GM19438 (cell line): ENCODE measurements around the gene RASA4B.
A peak's percentile ranks its signal among the peaks of the same experiment; 100 is the strongest.
"Not testable (repeated sequence)": the region's sequence is repeated elsewhere in the genome, so short reads cannot be mapped to it uniquely, and the experiment has no call there.

ENCODE experiments used
- ATAC-seq: cut with Tn5 transposase; IDR thresholded peaks from one replicate; pipeline ENCODE4 v1.9.1; 2021; ENCODE audit warnings: low read depth; ENCODE audit not compliant: unreplicated experiment

RASA4B gene

DNA sequence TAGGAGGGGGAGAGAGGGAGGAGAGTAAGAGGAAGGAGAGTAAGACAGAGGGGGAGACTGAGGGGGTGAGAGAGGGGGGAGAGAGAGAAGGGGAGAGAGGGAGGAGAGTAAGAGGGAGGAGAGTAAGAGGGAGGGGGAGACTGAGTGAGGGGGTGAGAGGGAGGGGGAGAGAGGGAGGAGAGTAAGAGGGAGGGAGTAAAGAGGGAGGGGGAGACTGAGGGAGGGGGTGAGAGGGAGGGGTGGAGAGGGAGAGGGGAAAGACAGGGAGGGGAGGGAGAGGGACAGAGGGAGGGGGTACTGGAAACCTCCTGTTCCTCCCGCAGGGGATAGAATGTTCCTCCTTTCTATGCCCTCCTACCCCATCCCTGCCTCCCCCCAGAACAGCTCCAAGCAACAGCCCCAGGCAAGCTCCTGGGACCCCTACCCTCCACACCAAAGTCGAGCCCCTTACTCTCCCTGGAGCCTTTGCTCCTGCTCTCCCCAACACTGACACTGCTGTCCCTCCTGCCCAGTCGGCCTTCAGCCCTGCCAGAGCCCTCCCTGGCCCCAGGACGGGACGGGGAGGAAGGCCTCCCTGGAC is 4.8 kb downstream of the RASA4B start:
- not testable (repeated sequence) for ATAC-seq

DNA sequence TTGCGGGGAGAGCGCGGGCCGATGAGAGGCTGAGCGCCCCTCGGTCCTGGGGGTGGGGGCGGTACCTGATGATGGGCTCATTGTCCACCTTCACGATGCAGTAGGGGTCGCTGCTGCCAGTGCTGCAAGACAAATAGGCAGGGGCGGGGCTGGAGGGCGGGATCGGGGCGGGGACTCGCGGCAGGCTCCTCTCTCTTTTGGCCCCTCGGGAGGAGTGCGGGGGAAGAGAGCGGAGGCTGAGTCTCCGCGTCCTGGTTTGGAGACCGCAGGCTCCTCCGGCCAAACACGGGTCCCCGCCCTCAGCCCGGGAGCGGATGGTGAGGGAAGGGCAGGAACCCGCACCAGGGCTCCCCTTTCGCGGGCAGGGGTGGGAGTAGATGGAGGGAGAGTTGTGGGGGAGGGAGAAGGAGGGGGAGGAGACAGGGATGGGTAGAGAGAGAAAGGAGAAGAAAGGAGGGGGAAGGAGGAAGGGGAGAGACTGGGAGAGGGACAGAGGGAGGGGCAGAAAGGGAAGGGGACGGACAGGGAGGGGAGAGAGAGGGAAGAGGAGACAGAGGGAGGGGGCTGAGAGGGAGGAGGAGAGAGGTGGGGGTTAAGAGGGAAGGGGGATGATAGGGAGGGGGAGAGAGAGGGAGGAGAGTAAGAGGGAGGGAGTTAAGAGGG is 5.6 kb downstream of the RASA4B start:
- ATAC-seq: peak; percentile 32

DNA sequence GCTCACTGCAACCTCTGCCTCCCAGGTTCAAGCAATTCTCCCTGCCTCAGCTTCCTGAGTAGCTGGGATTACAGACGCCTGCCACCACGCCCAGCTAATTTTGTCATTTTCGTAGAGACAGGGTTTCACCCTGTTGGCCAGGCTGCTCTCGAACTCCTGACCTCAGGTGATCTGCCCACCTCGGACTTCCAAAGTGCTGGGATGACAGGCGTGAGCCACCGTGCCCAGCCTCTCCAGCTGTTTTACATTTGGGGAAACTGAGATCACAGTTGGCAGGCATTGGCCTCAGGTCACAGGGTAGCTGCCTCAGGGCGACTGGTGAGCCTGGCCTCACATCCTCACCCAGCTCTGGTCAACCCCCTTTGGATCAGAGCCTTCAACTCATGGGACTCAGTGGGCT is 7.0 kb downstream of the RASA4B start:
- ATAC-seq: not testable (repeated sequence)

DNA sequence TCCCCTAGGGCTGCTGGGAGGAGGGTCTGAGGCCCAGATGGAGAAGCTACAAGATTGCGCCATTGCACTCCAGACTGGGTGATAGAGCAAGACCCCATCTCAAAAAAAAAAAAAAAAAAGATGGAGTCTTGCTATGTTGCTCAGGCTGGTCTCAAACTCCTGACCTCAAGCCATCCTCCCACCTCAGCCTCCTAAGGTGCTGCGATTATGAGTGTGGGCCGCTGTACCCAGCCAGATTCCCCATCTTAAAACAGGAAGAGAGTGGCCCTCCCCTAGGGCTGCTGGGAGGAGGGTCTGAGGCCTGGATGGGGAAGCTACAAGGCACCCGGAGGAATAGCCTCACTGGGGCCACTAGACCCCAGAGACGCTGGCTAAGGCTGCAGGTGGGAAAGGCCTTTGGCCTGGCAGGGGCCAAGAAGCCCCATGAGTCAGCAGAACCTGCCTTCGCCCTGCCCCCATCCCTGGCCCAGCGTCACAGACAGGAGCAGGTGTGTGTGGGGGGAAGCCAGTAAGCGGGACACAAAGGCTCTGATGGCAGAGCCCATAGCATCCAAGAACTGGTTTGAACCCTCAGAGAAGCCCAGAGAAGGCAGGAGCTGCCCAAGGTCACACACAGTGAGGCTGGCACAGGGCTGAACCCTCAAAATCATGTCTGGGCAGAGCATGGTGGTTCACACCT is 10.0 kb downstream of the RASA4B start:
- ATAC-seq: not testable (repeated sequence)

DNA sequence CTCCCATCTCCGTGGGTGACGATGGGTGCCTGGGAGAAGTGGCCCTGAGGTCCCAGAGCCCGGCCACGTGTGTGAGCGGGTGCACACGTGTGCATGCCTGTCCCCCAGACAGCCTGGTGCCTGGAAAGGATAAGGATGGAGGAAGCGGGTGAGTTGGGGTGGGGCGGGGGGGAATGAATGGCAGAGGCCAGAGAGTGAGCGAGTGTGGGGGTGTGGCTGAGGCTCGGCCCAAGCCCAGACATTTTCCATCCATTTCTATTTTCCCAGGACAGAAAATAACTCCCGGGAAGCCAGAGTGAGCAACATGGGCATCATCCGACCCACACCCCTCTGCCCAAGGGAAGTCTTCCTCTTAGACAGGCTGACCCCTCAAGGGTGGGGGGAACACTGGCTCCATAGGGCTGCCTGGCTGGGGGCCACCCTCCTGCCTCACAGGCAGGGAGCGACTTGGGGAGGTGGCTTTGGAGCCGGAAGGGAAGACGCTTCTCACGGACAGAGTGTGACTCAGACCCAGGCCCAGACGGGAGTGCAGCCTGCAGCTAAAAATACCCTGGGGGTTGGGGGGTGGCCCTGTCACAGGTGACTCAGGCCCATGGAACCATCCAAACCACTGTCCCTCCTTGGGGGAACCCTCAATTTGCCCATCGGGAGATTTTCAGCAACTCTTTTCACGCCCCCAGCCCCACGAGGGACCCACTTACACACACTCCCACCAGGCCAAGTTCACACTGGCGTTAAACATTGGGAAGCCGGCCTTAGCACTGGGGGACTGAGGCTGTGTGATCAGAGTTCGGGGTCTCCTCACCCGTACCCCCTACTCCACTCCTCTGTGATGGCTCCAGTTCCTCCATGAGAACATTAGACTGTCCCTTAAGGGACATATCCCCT is 12.0 kb downstream of the RASA4B start:
- ATAC-seq: not testable (repeated sequence)

DNA sequence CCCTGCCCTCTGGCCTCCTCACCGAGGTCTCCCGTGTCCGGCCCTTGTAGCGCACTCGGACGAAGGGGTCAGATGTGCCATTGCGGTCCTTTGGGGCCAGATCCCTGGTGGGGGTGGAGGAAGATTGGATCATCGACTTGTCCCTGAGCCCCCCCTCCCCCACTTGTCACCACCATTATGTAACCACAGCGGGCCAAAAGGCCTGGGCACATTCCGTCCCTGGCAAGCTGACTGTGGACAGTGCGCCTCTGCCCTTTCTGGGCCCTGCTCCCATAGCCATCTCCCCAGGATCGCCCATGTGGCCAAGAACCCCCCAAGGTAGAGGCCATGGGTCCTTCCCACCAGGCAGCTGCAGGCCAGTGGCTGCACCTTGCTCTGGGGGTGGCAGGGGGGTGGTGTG is 14.4 kb downstream of the RASA4B start:
- ATAC-seq: not testable (repeated sequence)

DNA sequence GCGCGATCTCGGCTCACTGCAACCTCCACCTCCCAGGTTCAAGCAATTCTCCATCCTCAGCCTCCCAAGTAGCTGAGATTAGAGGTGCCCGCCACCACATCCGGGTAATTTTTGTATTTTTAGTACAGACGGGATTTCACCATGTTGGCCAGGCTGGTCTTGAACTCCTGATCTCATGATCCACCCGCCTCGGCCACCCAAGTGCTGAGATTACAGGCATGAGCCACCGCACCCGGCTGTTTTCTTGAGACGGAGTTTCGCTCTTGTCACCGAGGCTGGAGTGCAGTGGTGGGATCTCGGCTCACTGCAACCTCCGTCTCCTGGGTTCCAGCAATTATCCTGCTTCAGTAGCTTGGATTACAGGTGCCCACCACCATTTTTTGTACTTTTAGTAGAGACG is 19.3 kb downstream of the RASA4B start:
- not testable (repeated sequence) for ATAC-seq

DNA sequence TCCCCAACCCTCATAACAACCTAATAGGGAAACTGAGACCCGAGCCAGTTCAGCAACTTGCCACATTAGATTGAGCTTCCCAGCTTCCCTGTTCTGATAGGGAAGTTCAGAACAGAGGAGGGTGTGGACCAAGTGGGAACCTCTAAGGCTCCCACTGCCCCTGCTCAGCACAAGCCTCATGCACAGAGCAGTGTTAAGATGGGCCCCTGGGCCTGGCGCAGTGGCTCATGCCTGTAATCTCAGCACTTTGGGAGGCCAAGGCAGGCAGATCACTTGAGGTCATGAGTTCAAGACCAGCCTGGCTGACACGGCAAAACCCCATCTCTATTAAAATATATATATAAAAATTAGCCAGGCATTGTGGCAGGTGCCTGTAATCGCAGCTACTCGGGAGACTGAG is 20.3 kb downstream of the RASA4B start:
- not testable (repeated sequence) for ATAC-seq

DNA sequence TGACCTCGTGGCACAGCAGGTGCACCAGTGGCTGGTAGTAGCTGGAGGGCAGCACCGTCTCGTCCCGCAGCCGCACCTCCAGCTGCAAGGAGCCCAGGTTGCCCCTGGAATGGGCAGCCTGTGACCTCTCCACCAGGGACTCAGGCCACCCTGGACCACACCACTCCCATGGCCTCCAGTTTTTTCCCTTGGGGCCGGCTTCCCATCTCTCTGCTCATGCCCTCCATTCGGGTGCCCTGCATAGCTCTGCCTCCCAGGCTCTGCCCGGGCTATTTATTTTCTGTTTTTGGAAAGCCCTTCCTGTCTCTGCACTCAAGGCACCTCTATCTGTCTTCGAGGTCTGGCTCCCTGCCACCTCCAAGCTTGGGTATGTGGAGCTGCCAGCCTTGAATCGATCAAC is 20.7 kb downstream of the RASA4B start:
- not testable (repeated sequence) for ATAC-seq

DNA sequence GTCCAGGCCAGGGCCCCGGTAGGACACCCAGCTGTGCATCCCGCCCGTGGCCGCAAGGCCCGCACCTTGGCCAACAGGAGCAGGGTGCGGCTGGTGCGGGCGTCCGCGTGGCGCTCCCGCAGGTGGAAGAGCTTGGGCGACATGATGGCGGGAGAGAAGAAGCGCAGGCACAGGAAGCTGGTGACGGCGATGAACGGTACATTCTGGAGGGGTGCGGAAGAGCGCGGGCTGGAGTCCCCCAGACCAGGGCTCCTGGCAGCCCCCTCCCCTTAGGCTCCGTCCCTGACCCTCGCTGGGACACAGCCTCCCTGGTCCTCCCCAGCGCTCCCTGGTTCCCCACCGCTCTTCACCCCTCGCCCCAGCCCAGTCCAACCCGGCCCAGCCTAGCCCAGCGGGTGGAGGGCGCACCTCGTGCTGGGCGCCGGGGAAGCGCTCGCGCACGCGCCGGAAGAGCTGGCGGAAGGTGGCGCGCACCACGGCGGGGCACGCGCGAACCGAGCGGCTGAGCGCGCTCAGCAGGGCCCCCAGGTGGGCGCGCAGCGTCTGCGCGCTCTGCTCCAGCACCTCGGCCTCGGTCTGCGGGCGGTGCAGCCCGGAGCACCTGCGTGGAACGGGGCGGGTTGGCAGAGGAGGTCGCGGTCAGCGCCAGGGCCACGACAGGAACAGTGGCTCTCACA is 23.0 kb downstream of the RASA4B start:
- peak; percentile 56 for ATAC-seq

DNA sequence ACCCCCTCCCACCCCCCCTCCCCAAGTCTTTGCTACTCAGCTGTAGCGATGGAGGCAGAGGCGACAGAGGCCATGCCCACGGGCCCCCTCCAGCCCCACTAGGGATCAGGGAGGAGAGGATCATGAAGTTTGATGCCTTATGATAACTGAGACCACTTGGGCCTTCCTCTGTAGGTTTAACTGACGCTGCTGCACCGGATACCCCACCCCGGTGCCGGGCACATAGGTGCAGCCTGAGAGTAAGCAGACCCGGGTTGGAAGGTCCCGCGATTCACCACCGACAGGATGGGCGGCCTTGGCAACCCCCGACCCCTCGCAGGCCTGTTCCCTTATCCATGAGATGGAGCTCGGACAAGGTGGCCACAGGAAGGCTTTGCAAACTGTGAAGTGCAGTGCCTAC is 23.6 kb downstream of the RASA4B start:
- ATAC-seq: peak; percentile 7

DNA sequence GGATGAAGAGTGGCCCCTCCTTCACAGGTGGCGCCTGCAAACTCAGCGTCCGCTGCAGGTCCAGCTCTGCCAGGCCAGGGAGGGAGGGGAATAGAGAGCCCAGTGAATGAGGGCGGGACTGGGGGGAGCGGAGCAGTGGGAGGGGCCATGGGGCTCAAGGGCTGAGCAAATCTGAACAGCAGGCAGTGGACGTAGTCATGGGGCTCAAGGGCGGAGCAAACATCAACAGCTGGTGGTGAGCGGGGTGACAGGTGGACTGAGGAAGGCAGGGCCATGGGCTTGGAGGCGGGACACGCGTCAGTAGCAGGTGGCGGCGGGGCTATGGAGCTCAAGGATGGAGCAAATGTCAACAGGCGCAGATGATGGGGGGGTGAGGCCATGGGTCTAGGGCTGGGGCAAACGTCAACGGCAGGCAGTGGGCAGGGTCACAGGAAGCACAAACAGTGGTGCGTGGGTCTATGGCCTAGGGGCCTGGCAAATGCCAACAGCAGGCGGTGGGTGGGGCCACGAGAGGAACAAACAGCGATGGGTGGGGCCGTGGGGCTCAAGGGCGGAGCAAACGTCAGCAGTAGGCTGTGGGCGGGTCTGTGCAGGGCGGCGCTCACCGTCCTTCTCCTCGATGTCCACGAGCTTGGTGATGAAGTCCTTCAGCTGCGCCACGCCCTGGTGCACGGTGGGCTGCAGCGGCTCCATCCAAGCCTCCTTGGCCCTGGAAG is 24.2 kb downstream of the RASA4B start:
- ATAC-seq: peak; percentile 28

DNA sequence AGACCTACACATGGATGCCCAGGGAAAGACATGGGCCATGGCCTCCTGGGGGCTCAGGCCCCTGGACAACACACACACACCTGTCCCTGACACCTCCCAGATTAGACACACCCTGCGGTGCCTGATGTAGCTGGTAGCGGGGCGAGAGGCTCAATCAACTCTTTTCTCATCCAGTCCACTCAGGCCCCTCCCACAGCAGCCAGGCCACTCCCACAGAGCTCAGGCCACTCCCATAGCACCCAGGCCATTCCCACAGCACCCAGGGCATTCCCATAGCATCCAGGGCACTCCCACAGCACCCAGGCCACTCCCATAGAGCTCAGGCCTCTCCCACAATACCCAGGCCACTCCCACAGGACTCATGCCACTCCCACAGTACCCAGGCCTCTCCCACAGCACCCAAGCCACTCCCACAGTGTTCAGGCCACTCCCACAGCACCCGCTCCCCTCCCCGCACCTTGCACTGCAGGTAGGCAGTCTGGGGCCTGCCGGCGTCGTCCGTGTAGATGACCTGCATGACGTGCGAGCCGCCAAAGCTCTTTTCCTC is 27.0 kb downstream of the RASA4B start:
- ATAC-seq: peak; percentile 45

DNA sequence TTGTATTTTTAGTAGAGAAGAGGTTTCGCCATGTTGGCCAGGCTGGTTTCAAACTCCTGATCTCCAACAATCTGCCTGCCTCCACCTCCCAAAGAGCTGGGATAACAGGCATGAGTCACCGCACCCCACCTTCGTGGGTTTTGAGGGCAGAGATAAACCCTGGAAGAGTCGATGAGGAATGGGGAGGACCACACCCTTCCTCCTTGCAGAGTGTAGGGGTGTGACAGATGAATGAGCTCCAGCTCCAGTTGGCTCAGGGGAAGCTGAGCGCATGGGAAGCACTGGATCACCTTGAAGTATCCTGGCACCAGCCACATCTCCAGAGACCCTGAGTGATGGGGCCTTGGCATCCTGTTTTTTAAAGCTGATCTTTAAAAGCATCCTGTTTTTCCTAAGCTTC is 33.3 kb downstream of the RASA4B start:
- not testable (repeated sequence) for ATAC-seq

DNA sequence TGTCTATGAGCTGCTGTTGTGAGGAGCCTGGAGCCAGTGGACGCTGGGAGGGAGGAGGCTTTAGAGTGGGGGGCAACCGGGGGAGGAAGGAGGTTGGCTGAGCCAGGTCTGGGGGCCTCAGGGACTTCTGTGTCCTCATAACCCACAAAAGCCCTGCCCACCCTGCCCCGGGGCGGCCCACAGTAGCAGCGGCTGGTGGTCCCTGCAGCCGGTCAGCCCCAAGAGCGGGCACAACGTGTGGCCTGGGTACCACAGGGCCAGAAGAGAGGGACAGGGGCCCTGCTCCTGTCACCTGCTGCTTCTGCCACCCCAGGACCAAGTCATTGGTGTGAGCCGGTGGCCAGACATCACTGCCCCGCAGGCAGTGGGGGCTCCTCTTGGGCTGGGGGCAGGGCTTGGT is 35.6 kb downstream of the RASA4B start:
- not testable (repeated sequence) for ATAC-seq

DNA sequence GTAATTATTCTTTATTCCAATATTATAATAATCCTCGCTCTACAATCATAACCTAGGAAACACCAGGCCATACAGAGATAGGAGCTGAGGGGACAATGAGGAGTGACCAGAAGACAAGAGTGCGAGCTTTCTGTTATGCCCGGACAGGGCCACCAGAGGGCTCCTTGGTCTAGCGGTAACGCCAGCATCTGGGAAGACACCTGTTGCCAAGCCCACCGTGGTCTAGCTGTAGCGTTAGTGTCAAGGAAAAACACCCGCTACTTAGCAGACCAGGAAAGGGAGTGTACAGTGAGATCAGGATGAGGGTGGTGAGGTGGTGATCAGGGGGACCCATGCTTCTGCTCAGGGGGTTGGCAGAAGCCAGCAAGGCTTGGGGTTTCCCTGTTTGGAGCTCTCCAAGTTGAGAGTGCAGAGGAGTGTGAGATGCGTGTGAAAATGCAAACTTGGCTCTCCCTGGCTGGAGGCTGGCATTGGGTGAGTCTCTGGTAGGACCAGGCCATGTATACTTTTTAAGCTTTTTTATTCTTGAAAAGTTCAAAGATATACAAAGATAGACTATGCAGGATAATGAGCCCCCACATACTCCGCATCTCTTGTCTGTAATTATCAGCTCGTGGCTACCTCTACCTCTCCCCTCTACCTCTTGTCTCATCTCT is 37.5 kb downstream of the RASA4B start:
- not testable (repeated sequence) for ATAC-seq

DNA sequence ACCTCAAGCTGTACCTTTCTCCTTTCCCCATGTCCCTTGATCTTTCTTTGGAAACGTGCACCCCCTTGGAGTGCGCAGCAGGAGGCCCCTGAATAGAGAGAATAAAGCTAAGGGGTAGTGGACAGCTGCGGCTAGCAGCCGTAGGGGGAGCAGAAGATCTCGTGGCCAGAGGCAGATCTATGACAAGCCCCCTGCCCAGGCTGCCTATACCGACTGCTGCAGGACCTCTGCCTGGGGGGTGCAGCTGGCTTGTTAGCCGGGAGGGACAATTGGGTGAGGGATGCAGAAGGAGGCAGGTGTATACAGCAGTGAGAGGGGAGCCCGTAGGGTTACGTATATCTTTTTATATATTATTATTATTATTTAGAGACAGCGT is 38.4 kb downstream of the RASA4B start:
- ATAC-seq: peak; percentile 39

DNA sequence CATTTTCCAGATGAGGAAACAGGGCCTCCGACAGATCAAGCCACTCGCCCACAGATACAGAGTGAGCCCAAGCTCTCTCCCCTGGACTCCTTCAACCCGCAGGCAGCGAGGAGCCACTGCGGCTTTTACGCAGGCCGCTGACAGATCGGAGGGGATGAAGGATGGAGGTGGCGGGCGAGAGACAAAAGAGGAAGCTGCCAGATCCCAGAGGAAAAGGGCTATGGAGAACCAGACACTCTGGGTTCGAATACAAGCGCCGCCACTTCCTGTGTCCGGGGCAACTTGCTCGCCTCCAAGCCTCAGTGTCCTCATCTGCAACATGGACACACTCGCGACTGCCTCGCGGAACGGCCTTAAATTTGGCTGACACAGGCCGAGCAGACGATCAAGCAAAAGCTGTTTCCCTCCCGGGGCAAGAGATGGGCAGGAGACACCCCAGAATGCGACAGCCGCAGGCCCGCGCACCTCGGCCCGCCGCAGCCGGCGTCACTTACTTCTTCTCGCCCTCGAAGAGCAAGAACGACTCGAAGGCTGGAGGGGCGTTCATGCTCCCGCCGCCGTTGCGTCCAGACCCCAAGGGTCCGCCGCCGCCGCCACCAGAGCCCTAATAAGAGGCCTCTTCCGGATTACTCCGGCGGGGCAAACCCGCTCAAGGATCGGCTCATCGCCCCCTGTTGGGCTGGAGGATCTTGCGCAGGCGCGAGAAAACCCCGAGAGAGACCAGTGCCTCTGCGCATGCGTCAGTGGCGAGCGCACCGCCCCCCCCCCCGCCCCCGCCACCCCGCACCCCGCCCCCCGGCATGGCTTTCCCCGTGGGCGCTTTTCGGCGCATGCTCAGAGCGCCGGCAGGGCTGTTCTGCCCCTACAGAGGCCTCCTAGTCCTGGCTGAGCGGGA is 39.0 kb downstream of the RASA4B start, which contains the start of gene POLR2J:
POLR2J (minus strand) TSS at position 609 of the 895 bp plus-strand sequence; CDS start at position 547, 62 bp downstream.
- peak; percentile 87 for ATAC-seq
